ENCODE data around the gene DNAH9. TPM values are rescaled to one million over a fixed set of nuclear protein-coding genes. Genes with fewer than 3 reads are reported as not detected.
"Not testable (repeated sequence)": the region's sequence is repeated elsewhere in the genome, so short reads cannot be mapped to it uniquely, and the experiment has no call there.

DNAH9 gene
- polyA plus RNA-seq, 1 donor (not counting 4 experiments of a cell fraction or from before 2014, with no cell fraction given), result 0.42 TPM

GRCh38 chr17:11940904-11941303 lies 342.6 kb downstream of the DNAH9 start:
- H3K9me1 ChIP-seq (ENCODE audit: control insufficient read depth, extremely low read depth, insufficient read depth, low read length), result no peaks in the 10 kb centered on the region
- H2AFZ ChIP-seq (ENCODE audit: control insufficient read depth, low read length), result no peak overlapping the region
- no peak overlapping the region for H3K27ac ChIP-seq (ENCODE audit: control insufficient read depth, insufficient read depth, low read length)
- no peaks in the 10 kb centered on the region for H4K20me1 ChIP-seq (ENCODE audit: control insufficient read depth, extremely low read depth, insufficient read depth, low read length)
- FAIRE-seq, result no peak
- no peaks in the 10 kb centered on the region for H3K79me2 ChIP-seq (ENCODE audit: control insufficient read depth, insufficient read depth, low read length)
- DNase-seq (ENCODE audit: low read depth, low spot score), result no peak
- TF ChIP-seq CTCF (optimal IDR thresholded peaks at IDR 0.05 in 1 of 3, IDR thresholded peaks at IDR 0.05 in 1 of 3, conservative IDR thresholded peaks at IDR 0.05 in 1 of 3; ENCODE audit: extremely low read depth in 1 of 3, insufficient read depth in 2 of 3, low read length in 3 of 3) (no peak), EZH2 (IDR thresholded peaks at IDR 0.05; ENCODE audit: low read length) (no peak)
- no peaks in the 10 kb centered on the region for H3K9me3 ChIP-seq (ENCODE audit: control insufficient read depth, low read depth, low read length)
- H3K4me1 ChIP-seq (ENCODE audit: control insufficient read depth, extremely low read depth, insufficient read depth, low read length), result peaks cover 26% of the 10 kb centered on the region
- no peak overlapping the region for H3K4me3 ChIP-seq (ENCODE audit: control insufficient read depth in 2 of 3, extremely low read depth in 1 of 3, insufficient read depth in 2 of 3, low read depth in 1 of 3, low read length in 3 of 3)
- no peaks in the 10 kb centered on the region for H3K27me3 ChIP-seq (ENCODE audit: control insufficient read depth, extremely low read depth, insufficient read depth, low read length)
- dilution Hi-C loops (cut with MboI; ENCODE audit: extremely low pct_ligation_motif_present, low sequenced_read_pairs), result no loop called here
- no peaks in the 10 kb centered on the region for H3K36me3 ChIP-seq (ENCODE audit: control insufficient read depth in 2 of 2, extremely low read depth in 1 of 2, insufficient read depth in 2 of 2, low read length in 2 of 2)
- no peak overlapping the region for H3K4me2 ChIP-seq (ENCODE audit: control insufficient read depth, extremely low read depth, insufficient read depth, low read depth, low read length)
- H3K9ac ChIP-seq (ENCODE audit: control insufficient read depth, extremely low read depth, insufficient read depth, low read length), result no peak overlapping the region

- dilution Hi-C loops (cut with MboI; ENCODE audit: extremely low pct_ligation_motif_present, low sequenced_read_pairs); H3K79me2 ChIP-seq (ENCODE audit: control insufficient read depth, insufficient read depth, low read length); FAIRE-seq: not testable (repeated sequence)
Measured at GRCh38 chr17:11943086-11943485, 344.8 kb downstream of the DNAH9 start.

GRCh38 chr17:11943759-11944347 lies 345.6 kb downstream of the DNAH9 start:
- dilution Hi-C loops (cut with MboI; ENCODE audit: extremely low pct_ligation_motif_present, low sequenced_read_pairs), result no loop called here
- Histone ChIP-seq H3K9me1 (ENCODE audit: control insufficient read depth, extremely low read depth, insufficient read depth, low read length) (no peaks in the 10 kb centered on the region), H4K20me1 (ENCODE audit: control insufficient read depth, extremely low read depth, insufficient read depth, low read length) (no peaks in the 10 kb centered on the region), H3K9me3 (ENCODE audit: control insufficient read depth, low read depth, low read length) (no peaks in the 10 kb centered on the region), H3K4me3 (ENCODE audit: control insufficient read depth in 2 of 3, extremely low read depth in 1 of 3, insufficient read depth in 2 of 3, low read depth in 1 of 3, low read length in 3 of 3) (peak overlapping the region in 2 of 3 experiments; percentile 51 to 64), H3K4me2 (ENCODE audit: control insufficient read depth, extremely low read depth, insufficient read depth, low read depth, low read length) (peak overlapping the region; percentile 93), H2AFZ (ENCODE audit: control insufficient read depth, low read length) (peak overlapping the region; percentile 87), H3K27me3 (ENCODE audit: control insufficient read depth, extremely low read depth, insufficient read depth, low read length) (no peaks in the 10 kb centered on the region), H3K4me1 (ENCODE audit: control insufficient read depth, extremely low read depth, insufficient read depth, low read length) (peaks cover 32% of the 10 kb centered on the region), H3K79me2 (ENCODE audit: control insufficient read depth, insufficient read depth, low read length) (no peaks in the 10 kb centered on the region), H3K27ac (ENCODE audit: control insufficient read depth, insufficient read depth, low read length) (peak overlapping the region; percentile 96), H3K9ac (ENCODE audit: control insufficient read depth, extremely low read depth, insufficient read depth, low read length) (peak overlapping the region; percentile 85), H3K36me3 (ENCODE audit: control insufficient read depth in 2 of 2, extremely low read depth in 1 of 2, insufficient read depth in 2 of 2, low read length in 2 of 2) (no peaks in the 10 kb centered on the region)
- DNase-seq (ENCODE audit: low read depth, low spot score) (peak; percentile 21), FAIRE-seq (no peak)
- no peak for TF ChIP-seq CTCF (optimal IDR thresholded peaks at IDR 0.05 in 1 of 3, IDR thresholded peaks at IDR 0.05 in 1 of 3, conservative IDR thresholded peaks at IDR 0.05 in 1 of 3; ENCODE audit: extremely low read depth in 1 of 3, insufficient read depth in 2 of 3, low read length in 3 of 3)
- TF ChIP-seq EZH2 (IDR thresholded peaks at IDR 0.05; ENCODE audit: low read length), result no peak

More at GRCh38 chr17:11943086-11943485, 344.8 kb downstream of the DNAH9 start:
- not testable (repeated sequence) for H3K4me2 ChIP-seq (ENCODE audit: control insufficient read depth, extremely low read depth, insufficient read depth, low read depth, low read length); H3K4me3 ChIP-seq (ENCODE audit: control insufficient read depth in 2 of 3, extremely low read depth in 1 of 3, insufficient read depth in 2 of 3, low read depth in 1 of 3, low read length in 3 of 3); H3K9me3 ChIP-seq (ENCODE audit: control insufficient read depth, low read depth, low read length); H3K9me1 ChIP-seq (ENCODE audit: control insufficient read depth, extremely low read depth, insufficient read depth, low read length); H3K27me3 ChIP-seq (ENCODE audit: control insufficient read depth, extremely low read depth, insufficient read depth, low read length); H2AFZ ChIP-seq (ENCODE audit: control insufficient read depth, low read length); H3K36me3 ChIP-seq (ENCODE audit: control insufficient read depth in 2 of 2, extremely low read depth in 1 of 2, insufficient read depth in 2 of 2, low read length in 2 of 2); H4K20me1 ChIP-seq (ENCODE audit: control insufficient read depth, extremely low read depth, insufficient read depth, low read length); H3K9ac ChIP-seq (ENCODE audit: control insufficient read depth, extremely low read depth, insufficient read depth, low read length); DNase-seq (ENCODE audit: low read depth, low spot score)
- H3K27ac ChIP-seq (ENCODE audit: control insufficient read depth, insufficient read depth, low read length), result peak overlapping the region; percentile 96
- H3K4me1 ChIP-seq (ENCODE audit: control insufficient read depth, extremely low read depth, insufficient read depth, low read length), result peaks cover 26% of the 10 kb centered on the region
